HG03095 (cell line): ENCODE results near the gene NSUN5.
"Not testable (repeated sequence)": the region's sequence is repeated elsewhere in the genome, so short reads cannot be mapped to it uniquely, and the experiment has no call there.

ENCODE experiments used
- ATAC-seq: cut with Tn5 transposase; IDR thresholded peaks from one replicate; pipeline ENCODE4 v1.9.1; 2021; ENCODE audit warnings: moderate library complexity; ENCODE audit not compliant: unreplicated experiment

The NSUN5 gene

DNA sequence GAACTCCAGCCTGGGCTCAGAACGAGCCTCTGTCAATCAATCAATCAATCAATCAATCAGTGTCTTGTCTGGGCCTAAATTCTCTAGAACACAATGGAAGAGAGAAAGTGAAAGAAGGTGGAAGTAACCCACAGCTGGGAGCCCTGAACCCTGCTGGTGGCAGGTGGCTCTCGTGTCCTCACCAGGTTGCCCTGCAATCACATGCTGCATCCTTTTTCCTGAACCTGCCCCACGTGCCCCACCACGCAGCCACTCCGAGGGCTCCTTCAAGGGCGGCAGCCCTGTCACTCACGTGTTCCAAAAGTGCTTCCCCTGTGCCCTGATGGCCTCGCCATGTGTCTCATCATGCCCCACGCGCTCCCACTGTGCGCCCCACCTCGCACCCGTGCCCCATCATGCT is 18.8 kb upstream of the NSUN5 start:
- not testable (repeated sequence) for ATAC-seq

GRCh38 chr7:73325424-73325823 is 16.8 kb upstream of the NSUN5 start:
- not testable (repeated sequence) for ATAC-seq

- ATAC-seq, result not testable (repeated sequence)
Observed at GRCh38 chr7:73324081-73324845, 15.6 kb upstream of the NSUN5 start.

GRCh38 chr7:73323434-73324080 is 14.9 kb upstream of the NSUN5 start:
- ATAC-seq, result not testable (repeated sequence)

DNA sequence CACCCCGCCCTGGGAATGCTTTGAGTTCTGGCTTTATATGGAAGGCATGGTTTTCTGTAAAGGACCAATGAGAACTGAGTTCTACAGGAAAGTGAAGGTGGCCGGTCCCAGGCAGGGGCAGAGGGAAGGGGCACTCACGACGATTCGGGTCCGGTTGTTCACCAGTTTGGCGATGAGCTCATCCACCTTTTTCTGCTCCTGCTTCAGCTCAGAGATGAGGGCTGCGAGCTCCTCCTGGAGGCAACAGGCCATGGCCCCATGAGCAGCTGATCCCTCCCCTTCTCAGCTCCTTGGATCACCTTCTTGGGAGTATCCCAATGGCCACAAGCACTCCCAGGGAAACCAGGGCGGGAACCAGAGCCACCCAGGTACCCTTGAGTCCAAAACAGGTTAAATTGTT is 11.4 kb upstream of the NSUN5 start:
- ATAC-seq, result not testable (repeated sequence)

- not testable (repeated sequence) for ATAC-seq
Observed at GRCh38 chr7:73319541-73319940, 10.9 kb upstream of the NSUN5 start.

GRCh38 chr7:73318656-73319204 is 10.1 kb upstream of the NSUN5 start:
- ATAC-seq, result not testable (repeated sequence)

- ATAC-seq, result no peak
Observed at GRCh38 chr7:73316521-73316920, 7.9 kb upstream of the NSUN5 start.

GRCh38 chr7:73314271-73314670 is 5.6 kb upstream of the NSUN5 start:
- ATAC-seq, result no peak

DNA sequence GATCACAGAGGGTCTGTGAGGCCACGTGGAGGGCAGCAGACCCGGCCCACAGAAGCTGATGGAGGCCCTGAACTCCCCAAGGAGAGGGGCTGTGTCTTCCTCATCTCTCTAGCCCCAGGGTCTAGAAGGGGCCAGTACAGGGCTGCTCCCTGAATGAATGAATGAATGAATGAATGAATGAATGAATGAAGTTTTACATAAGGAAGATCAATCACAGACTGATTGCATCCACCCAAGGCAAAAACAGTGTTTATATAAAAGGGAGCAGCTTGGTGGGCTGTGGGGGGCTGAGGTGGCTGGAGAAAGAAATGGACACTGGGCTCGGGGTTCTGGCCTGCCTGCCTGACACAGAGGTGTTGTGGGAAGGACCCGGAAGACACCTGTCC is 4.9 kb upstream of the NSUN5 start:
- ATAC-seq, result no peak

- no peak for ATAC-seq
Observed at GRCh38 chr7:73312831-73313520, 4.3 kb upstream of the NSUN5 start.

DNA sequence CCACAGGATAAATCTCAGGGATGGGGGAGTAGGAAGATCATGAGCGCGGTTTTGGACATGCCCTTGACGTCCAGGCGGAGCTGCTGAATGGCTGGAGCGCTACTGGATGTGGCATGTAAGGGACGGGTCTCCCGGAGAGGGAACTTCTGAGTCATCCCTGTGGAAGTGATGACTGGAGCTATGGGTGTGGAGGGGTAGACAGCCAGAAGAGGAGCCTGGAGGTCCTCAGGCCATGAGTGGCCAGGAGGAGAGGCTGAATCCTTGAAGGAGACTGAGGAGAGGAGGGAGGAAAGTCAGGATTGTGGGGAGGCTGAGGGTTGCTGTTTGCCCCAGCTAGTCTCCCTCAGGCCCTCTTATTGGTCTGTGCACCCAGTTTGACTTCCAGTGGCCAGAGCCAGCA is 2.8 kb upstream of the NSUN5 start:
- ATAC-seq, result not testable (repeated sequence)

GRCh38 chr7:73308074-73308664 is 457 bp downstream of the NSUN5 start:
- ATAC-seq, result peak; percentile 44

DNA sequence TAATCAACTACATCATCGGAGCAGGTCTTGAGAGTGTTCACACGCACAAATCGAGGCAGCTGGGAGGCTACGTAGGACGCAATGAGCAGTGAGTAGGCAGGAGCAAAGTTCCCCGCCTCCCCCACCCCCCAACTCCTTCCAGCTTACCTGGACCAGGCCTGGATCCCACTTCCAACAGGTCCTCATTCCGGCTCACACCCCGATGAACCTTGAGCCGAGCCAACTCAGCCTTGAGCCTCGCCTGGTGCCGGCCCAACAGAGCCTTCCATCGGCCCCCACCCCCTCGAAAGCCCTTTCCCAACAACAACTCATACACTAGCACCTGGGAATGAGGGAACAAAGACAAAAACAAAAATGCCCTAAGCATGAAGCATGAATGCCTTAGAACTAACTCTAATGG is 1.2 kb downstream of the NSUN5 start:
- ATAC-seq, result no peak

- ATAC-seq, result not testable (repeated sequence)
Observed at GRCh38 chr7:73304612-73305387, 3.8 kb downstream of the NSUN5 start.

DNA sequence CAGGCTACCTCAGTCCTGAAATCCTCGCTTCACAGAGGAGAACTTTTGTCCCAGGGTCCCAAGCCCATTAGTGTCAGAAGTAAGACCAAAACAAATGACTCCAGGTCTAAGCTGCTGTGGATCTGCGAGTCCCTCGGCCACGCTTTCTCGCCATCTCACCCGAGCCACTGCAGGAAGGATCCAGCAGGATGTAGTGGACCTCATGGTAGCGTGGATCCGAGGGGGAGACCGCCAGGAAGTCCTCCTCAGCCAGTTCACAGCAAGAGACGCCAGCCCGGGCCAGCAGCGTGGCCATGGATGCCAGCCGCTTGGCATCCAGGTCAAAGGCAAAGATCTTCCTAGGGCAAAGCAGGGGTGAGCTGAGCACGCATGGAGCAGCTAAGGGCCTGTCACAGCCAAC is 4.6 kb downstream of the NSUN5 start:
- ATAC-seq, result no peak

DNA sequence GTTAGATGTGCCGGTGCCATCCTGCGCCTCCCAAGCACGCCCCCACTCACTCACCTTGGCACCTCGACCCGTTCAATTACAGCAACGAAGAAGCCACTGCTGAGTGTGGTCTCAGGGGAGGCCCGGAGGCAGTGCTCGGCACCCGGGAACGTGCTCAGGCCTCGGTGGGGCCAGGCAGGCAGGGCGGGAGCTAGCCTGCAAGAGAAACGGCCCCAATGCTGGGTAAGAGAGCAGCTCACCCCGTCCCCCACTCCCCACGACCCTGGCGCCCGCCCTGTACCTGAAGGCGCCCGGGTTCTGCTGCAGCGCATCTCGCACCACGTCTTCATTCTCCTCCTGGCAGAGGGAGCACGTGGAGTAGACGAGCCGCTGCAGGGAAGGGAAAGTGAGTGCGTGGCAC is 5.1 kb downstream of the NSUN5 start:
- no peak for ATAC-seq

- ATAC-seq, result not testable (repeated sequence)
Observed at GRCh38 chr7:73302846-73303245, 5.8 kb downstream of the NSUN5 start.

DNA sequence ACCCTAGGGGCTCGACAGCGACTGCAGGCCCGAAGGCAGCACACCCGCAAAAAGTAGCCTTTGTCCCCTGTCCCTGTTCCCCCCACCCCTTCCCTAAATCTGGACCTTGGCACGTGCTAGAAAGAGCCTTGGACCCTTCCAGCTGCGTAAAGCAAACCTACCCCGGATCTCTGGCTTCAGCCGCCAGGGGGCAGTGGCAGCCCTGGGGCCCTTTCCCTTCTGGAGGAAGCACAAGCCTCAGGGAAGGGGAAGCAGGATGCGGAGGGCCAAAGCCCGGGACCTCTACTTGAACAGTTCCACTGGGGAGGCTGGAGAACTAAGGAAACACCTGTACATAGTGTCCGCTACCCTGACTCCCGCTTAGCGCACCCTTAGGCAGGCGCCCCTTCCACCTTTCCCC is 7.5 kb downstream of the NSUN5 start:
- not testable (repeated sequence) for ATAC-seq

- ATAC-seq, result not testable (repeated sequence)
Observed at GRCh38 chr7:73299812-73300211, 8.8 kb downstream of the NSUN5 start.
